ENCODE results near the gene RMI1. TPM values are rescaled to one million over a fixed set of nuclear protein-coding genes. Genes with fewer than 3 reads are reported as not detected.
A peak's percentile ranks its signal among the peaks of the same experiment; 100 is the strongest.

Gene RMI1
- total and polyA plus RNA-seq, 2 of the 8 experiments (the other 6 are each of a cell fraction or from before 2014, with no cell fraction given), result 3.0 to 34.1 TPM

GRCh38 chr9:83966209-83966582 lies 14.4 kb upstream of the RMI1 start:
- peak in 1 of 2 experiments; percentile 46; a peak in 1 of 3 replicates for TF ChIP-seq POLR2A (IDR thresholded peaks at IDR 0.05; ENCODE audit: control extremely low read depth in 1 of 2, low read depth in 2 of 2, low read length in 2 of 2)
- peak; percentile 97 for TF ChIP-seq POLR2AphosphoS5 (IDR thresholded peaks at IDR 0.05; ENCODE audit: low read depth, low read length)
- TF ChIP-seq SIN3A (conservative IDR thresholded peaks at IDR 0.05 in 1 of 2, IDR thresholded peaks at IDR 0.05 in 1 of 2; ENCODE audit: low read depth in 1 of 2, low read length in 2 of 2), result no peak
- H2BK5ac ChIP-seq (ENCODE audit: low read depth, low read length), result no peak overlapping the region
- no peak overlapping the region for H3K23ac ChIP-seq (ENCODE audit: insufficient read length)
- no peak overlapping the region for H2BK120ac ChIP-seq (replicated peaks; ENCODE audit: low read depth, low read length)
- H3K18ac ChIP-seq (ENCODE audit: extremely low read depth, low read length), result no peak overlapping the region
- peaks cover 15 to 47% (median 30%) of the 10 kb centered on the region in 4 experiments for H3K36me3 ChIP-seq (ENCODE audit: control insufficient read depth in 2 of 4, insufficient read depth in 4 of 4, low read length in 3 of 4)
- CTCF ChIA-PET (ENCODE audit: partially characterized antibody), result interaction anchor here (1.0 to 1.7 kb wide), 2 partner anchors 12 to 295 kb away, joined by 5 to 6 read pairs; no protein-coding TSS in a partner anchor
- no peak overlapping the region for H3K4me3 ChIP-seq (ENCODE audit: extremely low read depth in 1 of 4, insufficient read depth in 2 of 4, low read depth in 3 of 4, low read length in 4 of 4)
- DNase-seq (ENCODE audit: low read depth in 1 of 2, low spot score in 2 of 2) (no peak), FAIRE-seq (no peak)
- H2AK5ac ChIP-seq (ENCODE audit: low read depth, low read length), result no peak overlapping the region
- no peak overlapping the region for H4K91ac ChIP-seq (replicated peaks; ENCODE audit: insufficient read length, low read length)
- no peak overlapping the region for H2BK12ac ChIP-seq (ENCODE audit: low read depth, low read length)
- no peaks in the 10 kb centered on the region for H3K9me3 ChIP-seq (ENCODE audit: insufficient read depth in 2 of 2, low read depth in 1 of 2, low read length in 1 of 2)
- no peak overlapping the region for H2AFZ ChIP-seq (ENCODE audit: low read length)
- H4K8ac ChIP-seq (ENCODE audit: extremely low read depth, insufficient read depth, low read length), result no peak overlapping the region
- H3K79me1 ChIP-seq (ENCODE audit: low read depth, low read length), result no peaks in the 10 kb centered on the region; the same call in 1 of the 2 replicates
- H4K5ac ChIP-seq (ENCODE audit: insufficient read length, low read depth, low read length), result no peak overlapping the region
- no peak overlapping the region for H3K4ac ChIP-seq (replicated peaks; ENCODE audit: insufficient read length, low read depth, low read length)
- no peak overlapping the region for H2BK20ac ChIP-seq (ENCODE audit: low read length)
- H3K9ac ChIP-seq (replicated peaks in 1 of 4; ENCODE audit: extremely low read depth in 1 of 4, low read depth in 3 of 4, low read length in 3 of 4), result no peak overlapping the region
- H3K4me2 ChIP-seq (ENCODE audit: insufficient read depth in 1 of 2, low read depth in 2 of 2, low read length in 2 of 2), result no peak overlapping the region
- H4K20me1 ChIP-seq (replicated peaks in 1 of 2; ENCODE audit: control insufficient read depth in 1 of 2, insufficient read depth in 2 of 2, low read length in 2 of 2), result peaks cover 0 to 2% of the 10 kb centered on the region in 2 experiments
- WGBS, 2 experiments (ENCODE audit: extremely low coverage in 1 of 2, insufficient coverage in 1 of 2, insufficient read length in 1 of 2, insufficient replicate concordance in 2 of 2, low coverage in 1 of 2, low lambda C conversion rate in 2 of 2, missing lambda C conversion rate in 1 of 2), result 87% methylated on average over 8 of the region's 8 CpGs; no CpG with 5 or more reads in 1 of the 2 experiments
- no peak overlapping the region for H3K27ac ChIP-seq (ENCODE audit: low read depth, low read length)
- H3K79me2 ChIP-seq (ENCODE audit: control insufficient read depth in 1 of 2, insufficient read depth in 2 of 2, low read length in 2 of 2), result no peaks in the 10 kb centered on the region
- no peaks in the 10 kb centered on the region for H3K4me1 ChIP-seq (replicated peaks in 1 of 4; ENCODE audit: control insufficient read depth in 3 of 4, insufficient read depth in 4 of 4, low read length in 3 of 4)
- no peak overlapping the region for H2BK15ac ChIP-seq (ENCODE audit: low read length)
- H3K56ac ChIP-seq (replicated peaks; ENCODE audit: insufficient read length, low read depth, low read length), result no peak overlapping the region
- H3K23me2 ChIP-seq (ENCODE audit: low read depth, low read length), result no peaks in the 10 kb centered on the region
- POLR2A ChIA-PET (ENCODE audit: partially characterized antibody), result interaction anchor here (1.1 to 10.4 kb wide), 6 partner anchors 12 to 295 kb away, joined by 3 to 269 read pairs (median 4); partner anchors contain the start of genes HNRNPK and RMI1
- H3K27me3 ChIP-seq (replicated peaks in 1 of 4; ENCODE audit: control insufficient read depth in 3 of 4, extremely low read depth in 1 of 4, insufficient read depth in 3 of 4, low read length in 3 of 4), result no peaks in the 10 kb centered on the region
- no peak overlapping the region for H3K14ac ChIP-seq (ENCODE audit: insufficient read length)
